ENCODE results near the gene UBTD1. TPM values are rescaled to one million over a fixed set of nuclear protein-coding genes. Genes with fewer than 3 reads are reported as not detected.

The UBTD1 gene
- total and polyA plus RNA-seq, 10 of the 15 experiments (the other 5 are each of a cell fraction or from before 2014, with no cell fraction given) = 0.04 to 1.5 (median 1.2) TPM; not detected in 1

GRCh38 chr10:97462309-97462708, 36.4 kb upstream of the UBTD1 start (continued):
- TF ChIP-seq, protein P1, sequence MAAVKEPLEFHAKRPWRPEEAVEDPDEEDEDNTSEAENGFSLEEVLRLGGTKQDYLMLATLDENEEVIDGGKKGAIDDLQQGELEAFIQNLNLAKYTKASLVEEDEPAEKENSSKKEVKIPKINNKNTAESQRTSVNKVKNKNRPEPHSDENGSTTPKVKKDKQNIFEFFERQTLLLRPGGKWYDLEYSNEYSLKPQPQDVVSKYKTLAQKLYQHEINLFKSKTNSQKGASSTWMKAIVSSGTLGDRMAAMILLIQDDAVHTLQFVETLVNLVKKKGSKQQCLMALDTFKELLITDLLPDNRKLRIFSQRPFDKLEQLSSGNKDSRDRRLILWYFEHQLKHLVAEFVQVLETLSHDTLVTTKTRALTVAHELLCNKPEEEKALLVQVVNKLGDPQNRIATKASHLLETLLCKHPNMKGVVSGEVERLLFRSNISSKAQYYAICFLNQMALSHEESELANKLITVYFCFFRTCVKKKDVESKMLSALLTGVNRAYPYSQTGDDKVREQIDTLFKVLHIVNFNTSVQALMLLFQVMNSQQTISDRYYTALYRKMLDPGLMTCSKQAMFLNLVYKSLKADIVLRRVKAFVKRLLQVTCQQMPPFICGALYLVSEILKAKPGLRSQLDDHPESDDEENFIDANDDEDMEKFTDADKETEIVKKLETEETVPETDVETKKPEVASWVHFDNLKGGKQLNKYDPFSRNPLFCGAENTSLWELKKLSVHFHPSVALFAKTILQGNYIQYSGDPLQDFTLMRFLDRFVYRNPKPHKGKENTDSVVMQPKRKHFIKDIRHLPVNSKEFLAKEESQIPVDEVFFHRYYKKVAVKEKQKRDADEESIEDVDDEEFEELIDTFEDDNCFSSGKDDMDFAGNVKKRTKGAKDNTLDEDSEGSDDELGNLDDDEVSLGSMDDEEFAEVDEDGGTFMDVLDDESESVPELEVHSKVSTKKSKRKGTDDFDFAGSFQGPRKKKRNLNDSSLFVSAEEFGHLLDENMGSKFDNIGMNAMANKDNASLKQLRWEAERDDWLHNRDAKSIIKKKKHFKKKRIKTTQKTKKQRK (IDR thresholded peaks at IDR 0.05; ENCODE audit: low read depth, low read length) = no peak
- TF ChIP-seq ETV6 (conservative IDR thresholded peaks at IDR 0.05 in 1 of 2, IDR thresholded peaks at IDR 0.05 in 1 of 2; ENCODE audit: borderline replicate concordance in 1 of 2, low read depth in 1 of 2) = no peak
- TF ChIP-seq IKZF1 (conservative IDR thresholded peaks at IDR 0.05) = no peak
- TF ChIP-seq EP300 (IDR thresholded peaks at IDR 0.05; ENCODE audit: borderline replicate concordance in 1 of 2, control insufficient read depth in 1 of 2, low read depth in 2 of 2, low read length in 2 of 2) = no peak
- TF ChIP-seq ZNF384 (IDR thresholded peaks at IDR 0.05; ENCODE audit: borderline replicate concordance, low read depth, low read length) = no peak
- TF ChIP-seq CHD4 (IDR thresholded peaks at IDR 0.05) = no peak
- TF ChIP-seq, protein P2, sequence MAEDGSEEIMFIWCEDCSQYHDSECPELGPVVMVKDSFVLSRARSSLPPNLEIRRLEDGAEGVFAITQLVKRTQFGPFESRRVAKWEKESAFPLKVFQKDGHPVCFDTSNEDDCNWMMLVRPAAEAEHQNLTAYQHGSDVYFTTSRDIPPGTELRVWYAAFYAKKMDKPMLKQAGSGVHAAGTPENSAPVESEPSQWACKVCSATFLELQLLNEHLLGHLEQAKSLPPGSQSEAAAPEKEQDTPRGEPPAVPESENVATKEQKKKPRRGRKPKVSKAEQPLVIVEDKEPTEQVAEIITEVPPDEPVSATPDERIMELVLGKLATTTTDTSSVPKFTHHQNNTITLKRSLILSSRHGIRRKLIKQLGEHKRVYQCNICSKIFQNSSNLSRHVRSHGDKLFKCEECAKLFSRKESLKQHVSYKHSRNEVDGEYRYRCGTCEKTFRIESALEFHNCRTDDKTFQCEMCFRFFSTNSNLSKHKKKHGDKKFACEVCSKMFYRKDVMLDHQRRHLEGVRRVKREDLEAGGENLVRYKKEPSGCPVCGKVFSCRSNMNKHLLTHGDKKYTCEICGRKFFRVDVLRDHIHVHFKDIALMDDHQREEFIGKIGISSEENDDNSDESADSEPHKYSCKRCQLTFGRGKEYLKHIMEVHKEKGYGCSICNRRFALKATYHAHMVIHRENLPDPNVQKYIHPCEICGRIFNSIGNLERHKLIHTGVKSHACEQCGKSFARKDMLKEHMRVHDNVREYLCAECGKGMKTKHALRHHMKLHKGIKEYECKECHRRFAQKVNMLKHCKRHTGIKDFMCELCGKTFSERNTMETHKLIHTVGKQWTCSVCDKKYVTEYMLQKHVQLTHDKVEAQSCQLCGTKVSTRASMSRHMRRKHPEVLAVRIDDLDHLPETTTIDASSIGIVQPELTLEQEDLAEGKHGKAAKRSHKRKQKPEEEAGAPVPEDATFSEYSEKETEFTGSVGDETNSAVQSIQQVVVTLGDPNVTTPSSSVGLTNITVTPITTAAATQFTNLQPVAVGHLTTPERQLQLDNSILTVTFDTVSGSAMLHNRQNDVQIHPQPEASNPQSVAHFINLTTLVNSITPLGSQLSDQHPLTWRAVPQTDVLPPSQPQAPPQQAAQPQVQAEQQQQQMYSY (CRISPR knock-in tag; IDR thresholded peaks at IDR 0.05) = no peak
- no peak for TF ChIP-seq MYC (IDR thresholded peaks at IDR 0.05; ENCODE audit: insufficient read depth, insufficient read length, insufficient replicate concordance, low read length, severe bottlenecking)
- no peak for TF ChIP-seq KDM1A (IDR thresholded peaks at IDR 0.05; ENCODE audit: borderline replicate concordance)
- no peak for TF ChIP-seq ZNF592 (IDR thresholded peaks at IDR 0.05)
- TF ChIP-seq HSF1 (IDR thresholded peaks at IDR 0.05; ENCODE audit: low read depth, low read length) = no peak
- no peak for TF ChIP-seq MTA3 (IDR thresholded peaks at IDR 0.05; ENCODE audit: borderline replicate concordance, low read length)
- no peak for TF ChIP-seq NFYA (IDR thresholded peaks at IDR 0.05; ENCODE audit: borderline replicate concordance, low read depth, low read length)

All from GM12878 (cell line).